Frontal cortex (tissue), 4 donors: ENCODE measurements around the gene LETMD1. TPM values are rescaled to one million over a fixed set of nuclear protein-coding genes. Genes with fewer than 3 reads are reported as not detected.

Experiments used
- DNase-seq, 2 donors: peaks; one replicate each; pipeline ENCODE4 v3.0.0; 2012; ENCODE audit warnings: low spot score in 2 of 2
- FAIRE-seq: peaks from 2 replicates; lab custom pipeline; 2012; peaks lifted over from hg19 to GRCh38; lab: Jason Lieb, UNC
- total RNA-seq: library from RNA; depleted of rRNA; stranded (reverse); fragments of >200 nt; gene quantifications from one replicate; pipeline ENCODE4 v1.2.3, GENCODE V29; 2014
- donor health status: control.
- donor health status: control.
- donor health status: control.

Gene LETMD1
- total RNA-seq, 1 donor from 2014 or later, result 54.6 TPM

DNA sequence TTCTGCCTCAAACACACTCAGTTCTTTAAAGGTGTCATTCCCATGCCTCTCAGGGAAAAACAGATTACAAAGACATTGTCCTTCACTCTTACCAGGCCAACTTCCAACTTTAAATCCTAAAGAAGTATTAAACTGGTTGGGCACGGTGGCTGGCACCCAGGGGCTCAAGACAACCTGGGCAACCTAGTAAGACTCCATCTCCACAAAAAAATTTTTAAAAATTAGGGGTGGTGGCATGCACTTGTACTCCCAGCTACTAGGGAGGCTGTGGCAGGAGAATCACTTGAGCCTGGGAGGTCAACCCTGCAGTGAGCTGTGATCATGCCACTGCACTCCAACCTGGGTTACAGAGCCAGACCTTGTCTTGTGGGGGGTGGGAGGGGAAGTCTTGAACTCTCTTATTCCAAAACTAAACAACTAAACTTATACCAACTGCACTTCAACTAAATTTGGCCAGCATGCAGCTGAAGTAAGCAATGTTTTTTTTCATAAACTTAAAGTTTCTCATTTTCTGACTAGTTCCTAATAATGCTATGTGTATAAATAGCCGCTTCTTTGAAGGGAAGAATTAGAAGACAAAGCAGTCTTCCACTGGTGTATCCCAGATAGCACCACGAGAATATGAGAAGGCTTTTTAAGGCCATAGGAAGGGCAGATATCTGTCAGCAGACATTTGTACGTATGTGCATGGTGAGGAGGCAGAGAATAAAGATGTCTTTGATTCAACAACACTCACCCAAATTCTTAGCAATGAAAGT, 24.3 kb upstream of the LETMD1 start:
- no peak for FAIRE-seq
- no peak for DNase-seq

DNA sequence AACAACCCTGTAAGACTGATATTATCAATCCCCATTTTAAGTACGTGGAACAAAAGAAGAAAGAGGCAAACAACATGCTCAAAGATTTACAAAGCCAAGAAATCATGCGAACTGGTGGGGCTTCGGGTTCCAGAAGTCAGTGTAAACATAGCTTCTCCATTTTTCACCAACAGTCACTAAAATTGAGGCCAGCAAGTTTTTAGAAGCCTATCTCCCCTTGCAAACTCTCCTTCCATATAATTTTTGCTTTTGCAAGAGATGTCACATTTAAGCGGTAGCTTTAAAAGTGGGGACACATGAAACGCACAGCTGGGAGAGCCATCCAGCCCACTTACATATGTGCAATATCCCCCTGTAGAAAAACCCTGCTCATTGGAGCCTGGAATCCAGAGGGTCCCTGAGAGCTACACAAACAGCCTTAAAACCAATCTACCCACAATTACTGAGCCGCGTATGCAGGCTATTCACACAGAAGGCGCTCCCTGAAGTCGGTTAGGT, 22.7 kb upstream of the LETMD1 start:
- FAIRE-seq, result no peak
- DNase-seq, result no peak

DNA sequence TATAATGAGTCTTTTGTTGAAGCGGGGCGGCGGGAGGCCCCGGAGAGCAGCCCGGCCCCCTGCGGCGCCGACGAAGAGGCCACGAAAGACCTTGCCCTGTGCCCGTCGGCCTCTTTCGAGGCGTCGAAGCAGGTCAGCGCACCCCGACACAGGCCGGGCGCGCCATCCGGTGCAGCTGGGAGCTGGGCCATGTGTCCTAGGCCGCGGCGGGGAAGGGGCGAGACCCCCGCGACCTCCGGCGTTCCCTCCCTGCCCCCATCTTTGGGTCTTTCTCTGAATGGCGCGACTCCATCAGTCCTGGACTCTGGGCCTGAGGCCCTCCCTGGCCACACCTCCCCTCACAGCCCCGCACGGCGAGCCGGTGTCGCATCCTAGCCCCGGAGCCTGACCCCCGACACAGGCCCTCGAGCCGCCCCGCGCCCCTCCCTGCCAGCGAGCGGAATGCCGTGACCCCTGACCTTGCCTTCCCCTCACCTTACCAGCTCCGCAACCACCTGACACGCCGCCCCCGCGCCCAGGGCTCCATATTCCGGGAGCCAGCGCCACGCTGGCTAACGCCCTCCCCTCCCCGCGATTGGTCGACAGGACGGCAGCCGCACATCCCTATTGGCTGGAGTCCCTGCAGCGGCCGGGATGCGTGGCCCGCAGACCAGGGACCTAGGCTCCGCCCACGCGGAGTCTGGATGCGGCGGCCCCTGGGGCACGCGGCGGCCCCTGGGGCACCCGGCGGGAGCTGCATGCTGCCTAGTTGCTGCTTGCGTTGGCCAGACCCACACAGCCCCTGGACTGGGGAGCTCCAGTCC, 22.1 kb upstream of the LETMD1 start, which contains the start of gene SLC11A2:
Gene SLC11A2, minus strand, starts transcription at position 549 of the 803 bp plus-strand sequence. CDS start 15,656 bp downstream, outside the sequence.
- peak; percentile 93 to 94 for DNase-seq
- no peak for FAIRE-seq

DNA sequence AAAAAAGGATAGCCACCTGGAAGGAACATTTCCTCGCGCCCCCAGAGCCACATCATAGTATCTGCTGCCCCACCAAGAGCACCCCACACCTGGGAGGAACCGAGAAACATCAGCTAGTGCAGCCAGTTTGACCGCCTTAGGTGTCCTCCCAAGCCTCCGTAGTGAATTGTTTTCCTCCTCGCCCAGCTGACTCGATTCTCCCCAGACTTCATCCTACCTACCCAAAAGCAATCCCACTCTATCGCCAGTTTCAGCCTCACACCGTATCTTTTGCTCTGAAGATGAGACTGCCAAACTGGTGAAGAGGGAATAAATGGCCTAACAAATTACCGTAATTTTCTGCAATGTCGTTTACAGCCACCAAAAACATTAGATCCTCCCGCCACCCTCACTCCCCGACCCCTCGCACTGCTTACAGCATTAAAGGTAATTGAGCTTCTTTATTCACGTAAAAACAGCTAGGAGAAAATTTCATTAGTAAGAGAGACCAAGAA, 20.7 kb upstream of the LETMD1 start:
- DNase-seq (no peak), FAIRE-seq (no peak)

DNA sequence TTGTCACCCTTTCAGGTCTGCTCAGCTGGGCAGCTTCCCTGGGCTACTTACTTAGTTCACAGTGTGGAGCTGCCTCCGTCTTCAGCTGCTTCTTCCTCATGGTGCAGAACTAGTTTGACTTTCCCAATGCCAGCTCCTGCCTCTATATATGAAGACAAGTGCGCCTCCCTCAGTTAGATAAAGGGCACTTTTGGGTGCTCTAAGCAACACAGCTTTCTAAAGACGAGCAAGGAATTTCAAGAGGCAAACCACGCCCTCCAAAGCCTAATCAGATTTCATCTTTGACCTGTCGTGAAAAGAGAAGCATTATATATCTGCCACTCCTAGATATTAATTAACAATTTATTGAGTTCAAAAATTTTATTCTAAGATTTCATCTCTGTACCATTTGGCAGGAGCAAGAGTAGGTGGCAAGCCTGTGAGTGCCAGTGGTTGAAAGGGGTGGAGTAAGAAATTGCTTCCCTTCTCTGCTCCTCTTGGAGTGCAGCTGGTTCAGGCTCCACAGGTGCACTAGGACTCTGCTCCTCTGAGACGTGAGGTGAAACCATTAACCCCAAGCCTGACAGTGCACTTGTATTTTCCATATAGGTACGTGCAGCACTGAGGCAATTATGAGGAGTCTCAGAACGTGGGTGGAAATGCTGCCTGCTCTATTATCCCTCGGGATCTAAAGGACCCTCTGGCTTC, 19.9 kb upstream of the LETMD1 start:
- DNase-seq, result peak in 1 of 2 donors; percentile 34
- FAIRE-seq, result no peak

DNA sequence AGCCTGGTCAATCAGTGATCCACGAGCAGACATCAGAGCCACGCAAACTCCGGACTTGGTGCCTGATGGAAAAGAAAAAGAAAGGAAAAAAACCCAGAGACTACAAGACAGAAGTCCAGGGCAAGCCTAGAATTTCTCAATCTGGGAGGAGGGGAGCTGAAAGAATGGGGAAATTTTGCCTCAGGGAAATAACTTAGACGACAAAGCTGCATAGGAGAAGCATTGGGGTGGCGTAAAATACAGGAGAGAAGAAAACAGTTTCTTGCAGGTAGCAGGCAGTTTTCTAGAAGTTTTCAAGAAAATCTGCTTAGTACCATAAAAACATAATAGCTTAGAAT, 19.3 kb upstream of the LETMD1 start:
- FAIRE-seq, result no peak
- no peak for DNase-seq

DNA sequence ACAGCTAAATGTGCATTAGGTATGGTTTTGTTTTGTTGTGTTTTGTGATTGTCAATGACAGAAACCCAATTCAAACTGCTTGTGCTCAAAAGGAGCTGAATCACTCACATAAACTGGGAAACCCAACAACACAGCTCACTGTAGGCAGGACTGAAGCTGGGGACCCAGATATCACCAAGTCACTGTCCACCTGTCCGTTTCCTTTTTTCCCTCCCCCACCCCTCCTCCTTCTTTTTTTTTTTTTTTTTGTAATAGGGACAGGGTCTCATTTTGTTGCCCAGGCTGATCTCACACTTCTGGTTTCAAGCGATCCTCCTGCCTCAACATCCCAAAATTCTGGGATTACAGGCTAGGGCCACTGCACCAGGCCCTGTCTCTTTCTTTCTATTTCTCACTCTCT, 15.1 kb upstream of the LETMD1 start:
- no peak for FAIRE-seq

DNA sequence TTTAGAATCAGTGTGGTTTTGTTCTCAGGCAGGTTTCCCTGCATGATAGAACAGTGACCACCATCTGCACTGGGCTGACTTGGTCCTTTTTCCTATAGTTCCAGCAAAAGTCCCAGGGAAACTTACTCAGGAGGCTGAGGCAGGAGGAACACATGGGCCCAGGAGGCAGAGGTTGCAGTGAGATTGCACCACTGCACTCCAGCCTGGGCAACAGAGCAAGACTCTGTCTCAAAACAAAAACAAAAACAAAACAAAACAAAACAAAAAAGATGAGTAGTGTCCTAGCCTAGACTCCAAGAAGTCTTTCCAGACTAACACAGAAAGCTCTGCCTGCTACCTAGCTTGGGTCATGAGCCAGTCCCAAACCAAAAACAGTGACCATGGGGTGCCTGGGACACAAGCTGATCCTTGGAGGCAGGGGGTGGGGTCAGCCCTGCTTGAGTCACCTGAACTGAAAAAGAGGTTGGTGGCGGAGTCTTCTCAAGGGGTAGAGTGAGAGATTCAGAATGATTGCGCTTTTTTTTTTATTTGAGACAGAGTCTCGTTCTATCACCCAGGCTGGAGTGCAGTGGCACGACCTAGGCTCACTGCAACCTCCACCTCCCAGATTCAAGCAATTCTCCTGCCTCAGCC, 14.6 kb upstream of the LETMD1 start:
- FAIRE-seq, result no peak
- no peak for DNase-seq

More for the DNA sequence above, 15.1 kb upstream of the LETMD1 start:
- no peak for DNase-seq

DNA sequence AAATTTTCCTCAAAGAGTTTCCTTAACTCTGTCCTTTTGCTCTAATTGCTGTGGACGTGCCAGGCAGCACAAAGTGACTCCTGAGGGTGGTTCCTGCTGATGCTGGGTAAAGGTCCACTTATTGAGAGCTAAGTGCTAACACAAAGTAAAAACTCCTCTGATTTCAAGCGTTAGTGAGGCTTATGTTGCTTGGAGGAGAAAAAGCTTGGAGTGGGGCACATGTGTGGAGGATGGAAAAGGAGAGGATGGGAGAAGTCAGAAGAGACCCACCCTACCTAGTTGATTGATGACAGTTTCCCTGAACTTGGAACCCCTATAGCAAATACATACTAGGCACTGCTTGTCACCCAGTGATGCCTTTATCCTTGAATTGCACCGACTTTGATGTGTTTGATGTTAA, 11.8 kb upstream of the LETMD1 start:
- DNase-seq (no peak), FAIRE-seq (no peak)

DNA sequence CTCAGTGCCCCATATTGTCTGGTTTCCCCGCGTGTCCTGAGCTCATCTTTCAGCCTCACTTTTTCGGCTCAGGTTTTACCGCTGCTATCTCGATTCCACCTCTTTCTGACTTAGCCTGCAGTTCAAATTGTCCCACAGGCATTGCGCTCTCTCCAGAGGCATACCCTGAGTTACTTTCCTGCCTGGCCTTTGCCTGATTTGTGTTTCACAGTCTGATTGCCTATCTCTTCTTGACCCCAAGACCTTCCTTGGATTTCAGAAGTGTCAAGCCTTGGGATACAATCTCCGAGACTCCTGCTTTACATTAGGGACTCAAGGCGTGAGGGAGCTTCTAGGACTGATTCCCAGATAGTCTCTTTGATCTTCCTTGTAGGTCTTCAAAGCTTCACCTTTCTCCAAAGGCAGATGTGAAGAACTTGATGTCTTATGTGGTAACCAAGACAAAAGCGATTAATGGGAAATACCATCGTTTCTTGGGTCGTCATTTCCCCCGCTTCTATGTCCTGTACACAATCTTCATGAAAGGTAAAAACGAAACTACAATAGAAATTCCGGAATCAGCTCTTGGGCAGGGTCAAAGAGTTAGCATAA, 629 bp downstream of the LETMD1 start:
- DNase-seq, result no peak
- no peak for FAIRE-seq

DNA sequence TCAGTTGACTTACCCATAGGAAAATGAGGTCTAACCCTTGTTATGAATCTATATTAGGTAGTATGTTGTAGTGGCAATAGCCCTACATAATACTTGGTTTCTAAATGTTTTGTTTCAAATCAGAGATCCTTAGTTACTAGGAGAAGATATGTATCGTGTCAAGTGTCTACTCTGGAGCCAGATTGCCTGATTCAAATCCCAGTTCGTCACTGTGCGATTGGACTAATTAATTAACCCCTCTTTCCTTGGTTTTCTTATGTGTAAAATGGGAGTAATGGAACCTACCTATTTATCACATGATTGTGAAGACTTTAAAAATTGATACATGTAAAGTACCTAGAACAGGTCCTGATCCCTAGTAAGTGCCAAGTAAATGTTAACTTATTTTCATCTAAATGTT, 1.4 kb downstream of the LETMD1 start:
- FAIRE-seq (no peak), DNase-seq (no peak)

DNA sequence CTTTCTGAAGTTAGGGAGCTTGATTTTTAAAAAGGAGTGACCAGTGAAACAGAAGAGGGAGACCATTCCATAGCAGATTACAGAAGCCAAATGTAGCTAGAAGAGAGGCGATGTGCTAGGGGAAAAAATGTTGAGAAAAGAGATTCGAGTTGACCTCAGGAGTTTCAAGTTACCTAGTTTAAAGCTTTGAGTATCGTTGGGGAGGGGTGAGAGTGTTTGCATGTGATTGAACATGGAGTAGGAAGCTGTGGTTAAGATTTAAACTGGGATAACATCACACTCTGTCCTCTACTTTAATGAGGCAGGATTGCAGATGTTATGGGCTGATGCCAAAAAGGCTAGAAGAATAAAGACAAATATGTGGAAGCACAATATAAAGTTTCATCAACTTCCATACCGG, 3.7 kb downstream of the LETMD1 start:
- no peak for FAIRE-seq

DNA sequence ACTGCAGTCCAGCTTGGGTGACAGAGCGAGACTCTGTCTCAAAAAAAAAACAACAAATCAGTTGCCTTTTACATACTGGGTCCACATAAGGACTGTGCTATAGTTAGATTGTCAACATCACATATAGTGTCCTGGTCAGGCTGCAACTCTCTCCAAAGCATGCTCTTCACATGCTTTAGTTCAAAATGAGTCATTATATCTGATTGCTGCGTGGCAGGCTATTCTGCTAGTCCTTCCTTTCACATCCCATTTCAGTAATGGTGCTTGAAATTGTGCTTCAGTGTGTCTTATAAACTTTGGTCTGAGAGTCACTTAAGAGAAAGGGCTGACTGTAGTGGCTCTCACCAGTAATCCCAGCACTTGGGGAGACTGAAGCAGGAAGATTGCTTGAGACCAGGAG, 6.9 kb downstream of the LETMD1 start:
- DNase-seq (no peak), FAIRE-seq (no peak)

More for the DNA sequence above, 3.7 kb downstream of the LETMD1 start:
- no peak for DNase-seq

DNA sequence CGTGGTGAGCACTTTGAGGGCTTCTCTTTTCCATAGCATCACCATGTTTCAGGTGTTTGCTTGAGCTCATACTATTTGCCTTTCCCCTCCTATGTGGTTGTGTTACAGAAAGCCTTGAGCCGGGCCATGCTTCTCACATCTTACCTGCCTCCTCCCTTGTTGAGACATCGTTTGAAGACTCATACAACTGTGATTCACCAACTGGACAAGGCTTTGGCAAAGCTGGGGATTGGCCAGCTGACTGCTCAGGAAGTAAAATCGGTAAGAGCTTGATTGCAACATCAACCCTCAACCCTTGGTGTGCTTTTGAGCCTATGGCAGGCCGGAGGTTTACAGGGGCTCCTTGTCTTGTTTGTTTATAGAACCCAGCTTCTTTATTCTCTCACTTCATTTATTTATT, 8.1 kb downstream of the LETMD1 start:
- no peak for DNase-seq
- FAIRE-seq, result no peak

DNA sequence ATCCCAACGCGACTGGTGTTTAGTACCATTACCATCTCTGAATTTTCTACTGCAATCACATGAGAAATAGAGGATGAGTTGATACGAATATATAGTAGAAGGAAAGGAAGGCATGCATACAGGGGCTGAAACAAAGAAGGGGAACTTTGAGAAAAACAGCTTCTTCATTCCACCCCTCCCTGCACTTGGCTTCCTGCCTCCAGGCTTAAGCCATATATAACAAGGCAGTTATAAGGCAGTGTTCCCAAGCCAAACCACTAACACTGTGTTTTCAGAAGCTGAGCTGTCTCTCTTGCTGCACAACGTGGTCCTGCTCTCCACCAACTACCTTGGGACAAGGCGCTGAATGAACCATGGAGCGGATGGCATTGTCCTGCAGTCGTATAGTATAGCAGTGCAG, 11.0 kb downstream of the LETMD1 start:
- DNase-seq (no peak), FAIRE-seq (no peak)

DNA sequence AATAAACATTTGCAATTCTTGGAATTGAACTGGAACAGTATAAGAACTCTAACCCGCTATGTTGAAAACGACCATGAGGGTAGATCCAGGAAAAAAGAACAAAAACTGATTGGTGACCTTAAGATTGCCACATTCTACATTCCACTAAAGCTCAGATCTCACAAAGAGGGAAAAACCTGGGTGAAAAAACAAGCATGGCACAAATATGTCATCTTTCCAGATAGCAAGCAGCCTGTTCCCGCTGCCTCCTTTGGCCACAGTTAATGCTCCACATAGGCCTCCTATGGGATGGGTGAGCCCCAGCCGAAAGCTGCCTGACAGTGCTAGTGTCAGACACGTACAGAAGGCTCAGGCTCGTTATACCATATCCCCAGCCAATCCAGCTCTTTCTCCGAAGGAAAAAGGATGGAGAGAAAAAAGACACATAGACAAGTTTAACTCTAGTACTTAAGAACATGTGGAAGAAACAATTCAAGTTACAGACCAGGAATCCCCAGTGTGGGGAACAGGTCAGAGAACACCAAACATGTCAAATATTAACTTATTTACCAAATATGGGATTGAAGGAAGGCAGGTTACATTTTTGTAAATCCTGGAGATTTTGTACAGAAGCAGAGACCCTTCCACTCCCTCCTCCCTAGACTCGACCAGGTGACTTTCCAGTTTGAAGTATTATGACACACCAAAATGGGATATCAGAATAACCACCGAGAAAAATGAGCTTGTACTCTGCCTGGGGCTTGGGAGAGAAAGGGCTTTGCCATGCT, 14.7 kb downstream of the LETMD1 start:
- no peak for DNase-seq
- FAIRE-seq, result no peak

DNA sequence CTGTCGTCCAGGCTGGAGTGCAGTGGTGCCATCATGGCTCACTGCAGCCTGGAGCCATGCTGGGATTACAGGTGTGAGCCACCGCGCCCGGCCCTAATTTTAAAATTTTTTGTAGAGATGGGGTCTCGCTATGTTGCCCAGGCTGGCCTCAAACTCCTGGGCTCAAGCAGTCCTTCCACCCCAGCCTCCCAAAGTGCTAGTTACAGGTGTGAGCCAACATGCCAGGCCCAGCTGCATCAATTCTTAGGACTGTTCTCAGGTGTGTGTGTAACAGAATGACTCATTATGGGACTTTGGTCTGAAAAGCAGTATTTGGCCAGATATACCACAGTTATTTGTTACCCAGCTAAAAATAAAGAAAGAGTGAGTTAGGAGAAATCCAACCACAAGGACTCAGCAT, 17.4 kb downstream of the LETMD1 start:
- DNase-seq (no peak), FAIRE-seq (no peak)

DNA sequence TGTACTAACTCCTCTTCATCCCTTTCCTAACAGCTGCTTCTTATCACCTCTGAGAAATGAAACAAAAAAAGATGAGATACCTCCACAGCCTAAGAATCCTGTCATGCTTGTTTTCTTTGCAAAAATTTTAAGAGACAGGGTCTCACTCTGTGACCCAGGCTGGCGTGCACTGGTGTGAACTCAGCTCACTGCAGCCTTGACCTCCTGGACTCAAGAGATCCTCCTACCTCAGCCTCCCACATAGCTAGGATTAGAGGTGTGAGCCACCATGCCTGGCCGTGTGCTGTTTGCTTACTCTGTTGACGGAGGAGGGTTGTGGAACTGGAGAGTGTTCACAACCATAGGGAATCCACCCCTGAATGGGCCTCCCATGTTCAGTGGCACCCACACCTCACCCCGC, 19.1 kb downstream of the LETMD1 start:
- DNase-seq, result no peak
- FAIRE-seq, result no peak

DNA sequence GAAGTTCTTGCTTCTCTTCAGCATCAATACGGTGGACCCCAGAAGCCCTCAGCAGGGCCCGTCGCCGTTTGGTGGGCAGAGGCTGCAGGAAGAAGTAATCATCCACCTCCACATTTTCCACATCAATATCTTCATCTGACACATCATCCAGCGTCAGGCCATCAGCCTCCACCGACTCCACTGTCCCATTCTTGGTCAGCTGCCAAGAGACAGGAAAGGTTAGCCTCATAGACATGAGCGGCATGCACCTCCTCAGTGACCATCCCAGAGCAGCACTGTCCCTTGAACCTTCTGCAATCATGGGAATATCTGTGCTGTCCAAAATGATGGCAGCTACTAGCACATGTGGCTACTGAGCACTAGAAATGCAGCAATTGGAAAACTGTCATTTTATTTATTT, 19.6 kb downstream of the LETMD1 start:
- FAIRE-seq, result no peak
- DNase-seq, result no peak
